Measurements from ENCODE around the gene PGC.

Gene PGC

DNA sequence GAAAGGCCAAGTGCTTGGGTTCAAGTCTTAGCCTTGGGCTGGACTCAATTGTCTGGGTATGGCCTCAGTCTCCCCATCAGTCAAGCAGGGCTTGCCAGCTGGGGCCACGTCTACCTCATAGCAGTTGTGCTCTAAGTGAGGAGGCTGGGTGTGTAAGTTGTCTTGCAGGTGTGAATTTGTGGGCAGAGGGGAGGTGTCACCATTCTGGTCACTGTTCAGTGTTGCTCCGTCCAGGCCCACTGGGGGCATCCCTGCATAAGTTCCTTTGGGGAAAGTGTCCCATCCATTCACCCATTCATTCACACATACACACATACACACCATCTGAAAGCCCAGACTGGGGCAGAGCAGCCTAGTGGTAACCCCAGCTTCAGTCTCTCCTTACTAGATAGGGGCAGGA is 48.1 kb downstream of the PGC start:
- no peak for DNase-seq (ENCODE audit: insufficient read length, low spot score)
- FAIRE-seq, result no peak
- TF ChIP-seq, protein P1, sequence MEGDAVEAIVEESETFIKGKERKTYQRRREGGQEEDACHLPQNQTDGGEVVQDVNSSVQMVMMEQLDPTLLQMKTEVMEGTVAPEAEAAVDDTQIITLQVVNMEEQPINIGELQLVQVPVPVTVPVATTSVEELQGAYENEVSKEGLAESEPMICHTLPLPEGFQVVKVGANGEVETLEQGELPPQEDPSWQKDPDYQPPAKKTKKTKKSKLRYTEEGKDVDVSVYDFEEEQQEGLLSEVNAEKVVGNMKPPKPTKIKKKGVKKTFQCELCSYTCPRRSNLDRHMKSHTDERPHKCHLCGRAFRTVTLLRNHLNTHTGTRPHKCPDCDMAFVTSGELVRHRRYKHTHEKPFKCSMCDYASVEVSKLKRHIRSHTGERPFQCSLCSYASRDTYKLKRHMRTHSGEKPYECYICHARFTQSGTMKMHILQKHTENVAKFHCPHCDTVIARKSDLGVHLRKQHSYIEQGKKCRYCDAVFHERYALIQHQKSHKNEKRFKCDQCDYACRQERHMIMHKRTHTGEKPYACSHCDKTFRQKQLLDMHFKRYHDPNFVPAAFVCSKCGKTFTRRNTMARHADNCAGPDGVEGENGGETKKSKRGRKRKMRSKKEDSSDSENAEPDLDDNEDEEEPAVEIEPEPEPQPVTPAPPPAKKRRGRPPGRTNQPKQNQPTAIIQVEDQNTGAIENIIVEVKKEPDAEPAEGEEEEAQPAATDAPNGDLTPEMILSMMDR (IDR thresholded peaks at IDR 0.05; ENCODE audit: insufficient read depth, missing control alignments), result no peak

DNA sequence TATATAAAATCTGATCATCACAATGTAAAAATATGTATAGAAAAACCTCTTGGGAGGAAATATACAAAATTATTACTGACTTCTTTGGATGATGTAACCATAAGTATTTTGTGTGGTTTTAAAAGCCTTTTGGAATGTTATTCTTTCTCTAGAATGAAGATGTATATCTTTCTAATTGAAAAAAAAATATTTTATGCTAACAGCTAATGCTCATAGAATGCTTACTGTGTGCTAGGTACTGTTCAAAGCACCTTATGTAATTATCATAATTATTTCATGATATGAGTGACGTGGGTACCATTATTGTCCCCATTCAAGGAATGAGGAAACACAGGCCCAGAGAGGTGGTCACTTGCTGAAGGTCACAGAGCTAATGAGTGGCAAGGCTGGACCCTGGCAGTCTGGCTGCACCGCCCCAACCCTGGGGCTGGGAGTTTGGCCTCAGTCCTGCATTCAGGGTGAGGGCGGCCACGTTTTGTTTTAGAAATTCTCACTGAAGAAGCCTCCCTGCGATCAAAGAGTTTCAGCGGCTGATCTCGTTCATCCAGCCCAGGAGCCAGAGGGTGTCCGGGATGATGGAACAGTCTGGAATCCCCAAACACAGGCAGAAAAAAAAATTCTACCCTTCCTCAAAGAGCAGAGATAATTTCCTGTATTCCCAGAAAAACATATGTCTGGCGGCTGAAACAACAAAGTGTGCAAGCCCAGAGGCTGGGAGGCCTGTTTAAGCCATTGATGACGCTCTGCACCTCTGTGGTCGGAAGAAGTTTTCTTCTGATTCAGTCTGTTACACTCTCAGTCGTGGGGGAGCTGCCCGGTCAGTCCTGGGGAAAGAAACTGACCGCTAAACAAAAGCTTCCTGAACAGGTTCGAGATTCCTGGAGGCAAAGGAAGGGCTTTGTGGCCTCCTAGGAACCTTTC is 49.1 kb downstream of the PGC start:
- DNase-seq (ENCODE audit: insufficient read length, low spot score), result no peak
- TF ChIP-seq, protein P1 (IDR thresholded peaks at IDR 0.05; ENCODE audit: insufficient read depth, missing control alignments), result no peak
- FAIRE-seq, result no peak

DNA sequence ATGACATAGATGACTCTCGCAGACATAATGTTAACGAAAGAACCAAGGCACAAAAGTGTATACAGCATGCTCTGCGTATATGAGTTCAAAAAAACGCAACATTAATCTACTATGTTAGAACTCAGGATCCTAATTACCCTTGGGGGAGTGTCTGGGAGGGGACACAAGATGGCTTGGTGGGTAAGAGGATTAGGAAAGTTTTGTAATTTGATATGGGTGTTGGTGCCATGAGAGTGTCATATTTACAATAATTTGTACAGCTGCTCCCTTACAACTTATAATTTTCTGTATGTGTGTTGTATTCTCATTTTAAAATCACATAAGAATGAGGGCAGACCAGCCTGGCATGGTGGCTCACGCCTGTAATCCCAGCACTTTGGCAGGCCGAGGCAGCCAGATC is 50.4 kb downstream of the PGC start:
- DNase-seq (ENCODE audit: insufficient read length, low spot score) (no peak), FAIRE-seq (no peak)
- TF ChIP-seq, protein P1 (IDR thresholded peaks at IDR 0.05; ENCODE audit: insufficient read depth, missing control alignments), result no peak

DNA sequence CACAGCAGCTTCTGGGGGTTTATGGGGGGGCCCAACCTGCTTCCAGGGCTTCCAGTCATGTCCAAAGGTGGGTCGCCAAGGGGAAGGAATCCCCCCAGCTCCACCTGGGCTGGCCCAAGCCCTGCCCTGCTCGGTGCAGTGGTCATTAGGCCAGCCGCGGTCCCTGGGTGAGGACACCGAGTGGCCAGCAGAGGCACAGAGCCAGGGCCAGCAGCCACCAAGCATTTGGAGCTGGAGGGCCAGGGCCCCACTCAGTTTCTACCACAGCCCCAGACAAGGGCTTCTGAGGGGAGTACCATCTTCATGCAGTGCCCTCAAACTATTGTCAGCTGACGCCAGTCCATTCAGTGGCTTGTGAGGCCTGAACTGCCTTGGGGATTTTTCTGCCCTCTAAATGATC is 51.4 kb downstream of the PGC start:
- FAIRE-seq (no peak), DNase-seq (ENCODE audit: insufficient read length, low spot score) (no peak)
- TF ChIP-seq, protein P1 (IDR thresholded peaks at IDR 0.05; ENCODE audit: insufficient read depth, missing control alignments), result no peak

DNA sequence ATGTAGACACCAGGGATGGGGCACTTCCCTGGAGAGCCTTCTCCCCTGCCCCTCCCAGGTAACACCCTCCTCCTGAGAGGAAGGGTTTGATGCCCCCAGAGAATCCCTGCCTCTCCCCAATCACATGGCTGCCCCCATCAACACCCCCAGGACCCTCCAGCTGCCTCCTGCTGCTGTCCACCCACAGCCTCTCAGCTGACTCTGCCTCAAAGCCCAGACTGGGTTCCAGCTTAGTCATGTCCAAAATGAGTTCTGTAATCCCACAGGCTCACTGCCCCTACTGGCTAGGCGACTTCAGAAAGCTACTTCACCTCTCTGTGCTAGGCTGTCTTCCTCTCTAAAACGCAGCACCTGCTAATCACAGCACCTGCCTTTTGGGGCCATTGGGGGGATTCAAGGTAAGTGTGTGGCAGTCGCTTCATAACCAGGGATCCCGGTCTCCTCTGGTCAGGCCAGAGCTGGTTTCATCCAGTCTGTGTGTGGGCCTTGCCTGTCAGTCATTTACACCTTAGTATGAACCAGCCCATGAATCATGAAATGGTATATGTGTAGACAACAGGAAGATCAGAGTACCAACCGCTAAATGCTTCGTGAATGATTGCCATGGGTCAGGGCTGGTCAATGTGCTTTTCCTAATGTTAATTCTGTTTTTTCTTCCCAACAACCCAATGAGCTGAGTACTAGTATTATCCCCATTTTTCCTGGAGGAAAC is 52.2 kb downstream of the PGC start:
- FAIRE-seq (no peak), DNase-seq (ENCODE audit: insufficient read length, low spot score) (no peak)
- TF ChIP-seq, protein P1 (IDR thresholded peaks at IDR 0.05; ENCODE audit: insufficient read depth, missing control alignments), result no peak

DNA sequence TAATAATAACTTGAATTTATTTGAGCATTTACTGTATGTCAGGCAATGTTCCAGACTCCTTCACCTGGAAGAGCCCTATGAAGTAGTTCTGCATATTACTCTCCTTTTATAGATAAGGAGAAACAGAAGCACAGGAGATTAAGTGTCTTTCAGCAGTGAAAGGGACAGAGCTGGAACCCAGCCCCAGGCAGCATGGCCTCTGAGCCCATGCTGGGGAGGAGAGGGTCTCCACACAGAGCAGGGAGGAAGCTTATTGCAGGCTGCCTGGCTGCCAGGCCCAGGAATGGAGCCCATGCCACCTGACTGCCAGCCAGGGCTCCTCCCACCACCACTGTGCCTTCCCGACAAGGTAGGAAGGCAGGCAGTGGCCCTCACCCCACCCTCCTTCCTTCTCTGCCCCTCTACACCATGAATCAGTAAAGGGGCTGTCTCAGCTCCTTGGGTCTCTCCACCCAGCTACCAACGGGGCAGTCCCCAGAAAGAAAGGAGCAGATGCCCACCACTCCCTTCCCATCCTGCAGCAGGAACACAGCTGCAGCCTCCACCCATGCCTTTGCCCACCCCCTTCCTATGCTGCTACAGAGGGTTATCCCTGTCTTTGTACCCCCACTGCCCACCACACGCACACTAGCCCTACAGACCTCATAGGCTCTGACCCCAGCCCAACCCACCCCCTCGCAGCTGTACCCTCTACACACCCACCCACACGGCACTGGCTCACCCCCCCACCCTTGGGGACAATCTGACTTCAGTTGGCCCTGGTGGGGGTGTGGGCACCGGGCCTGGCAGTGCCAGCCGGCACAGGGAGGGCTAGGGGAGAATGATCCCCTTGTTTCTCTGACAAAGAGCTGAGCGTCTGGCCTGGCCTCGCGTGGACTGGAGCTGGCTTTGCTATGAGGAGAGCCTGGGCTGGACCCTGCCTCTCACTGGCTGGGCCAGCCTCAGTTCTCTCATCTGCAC is 53.6 kb downstream of the PGC start:
- FAIRE-seq (no peak), DNase-seq (ENCODE audit: insufficient read length, low spot score) (no peak)
- TF ChIP-seq, protein P1 (IDR thresholded peaks at IDR 0.05; ENCODE audit: insufficient read depth, missing control alignments), result no peak
